ENCODE data around the gene NPLOC4. TPM values are rescaled to one million over a fixed set of nuclear protein-coding genes. Genes with fewer than 3 reads are reported as not detected.
A peak's percentile ranks its signal among the peaks of the same experiment; 100 is the strongest.

The NPLOC4 gene
- total and polyA plus RNA-seq, 2 of the 13 experiments (the other 11 are each of a cell fraction or from before 2014, with no cell fraction given): 57.0 to 97.0 TPM

DNA sequence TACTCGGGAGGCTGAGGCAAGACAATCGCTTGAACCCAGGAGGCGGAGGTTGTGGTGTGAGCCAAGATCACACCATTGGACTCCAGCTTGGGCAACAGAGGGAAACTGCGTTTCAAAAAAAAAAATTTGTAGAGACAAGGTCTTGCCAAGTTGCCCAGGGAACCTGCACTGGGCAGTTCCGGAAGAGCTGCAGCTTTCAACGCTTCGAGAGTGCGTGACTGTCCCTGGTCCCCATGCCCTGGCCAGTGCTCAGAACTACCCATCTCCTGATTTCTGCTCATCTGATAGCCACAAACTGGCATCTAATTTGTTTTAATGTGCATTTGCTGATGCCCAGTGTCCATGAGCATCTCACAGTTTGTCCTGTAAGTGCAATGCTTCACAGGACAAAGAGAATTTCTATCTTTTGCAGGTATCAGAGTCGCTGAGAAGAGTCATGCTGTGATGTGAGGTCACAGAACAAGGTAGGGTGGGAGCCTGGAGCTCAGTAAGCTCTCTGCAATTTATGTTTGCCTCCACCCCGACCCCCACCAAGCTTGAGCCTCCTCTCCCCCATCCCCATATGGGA, 128.2 kb downstream of the NPLOC4 start (continued):
- TF ChIP-seq MTERF4 (CRISPR knock-in tag; IDR thresholded peaks at IDR 0.05) (peak; percentile 57; the same call in 1 of the 2 replicates), ZNF564 (CRISPR knock-in tag; IDR thresholded peaks at IDR 0.05) (no peak), ZNF709 (CRISPR knock-in tag; IDR thresholded peaks at IDR 0.05) (no peak; the same call in 1 of the 2 replicates), PHB2 (IDR thresholded peaks at IDR 0.05; ENCODE audit: partially characterized antibody) (no peak), ZFYVE20 (CRISPR knock-in tag; IDR thresholded peaks at IDR 0.05; ENCODE audit: borderline replicate concordance, low read depth) (no peak), ZBTB44 (CRISPR knock-in tag; IDR thresholded peaks at IDR 0.05) (no peak), ZNF430 (CRISPR knock-in tag; IDR thresholded peaks at IDR 0.05) (0 out of 2 replicates have a peak, but pooled peaks have one; percentile 14), TARDBP (CRISPR knock-in tag; IDR thresholded peaks at IDR 0.05) (no peak), ZNF329 (CRISPR knock-in tag; IDR thresholded peaks at IDR 0.05; ENCODE audit: low read depth) (no peak), ZNF644 (CRISPR knock-in tag; IDR thresholded peaks at IDR 0.05; ENCODE audit: low read depth) (no peak), CREB1 (IDR thresholded peaks at IDR 0.05) (no peak), CREB1 (CRISPR knock-in tag; IDR thresholded peaks at IDR 0.05) (no peak), ZNF670 (CRISPR knock-in tag; IDR thresholded peaks at IDR 0.05; ENCODE audit: borderline replicate concordance) (no peak)
- TF ChIP-seq, protein P1, sequence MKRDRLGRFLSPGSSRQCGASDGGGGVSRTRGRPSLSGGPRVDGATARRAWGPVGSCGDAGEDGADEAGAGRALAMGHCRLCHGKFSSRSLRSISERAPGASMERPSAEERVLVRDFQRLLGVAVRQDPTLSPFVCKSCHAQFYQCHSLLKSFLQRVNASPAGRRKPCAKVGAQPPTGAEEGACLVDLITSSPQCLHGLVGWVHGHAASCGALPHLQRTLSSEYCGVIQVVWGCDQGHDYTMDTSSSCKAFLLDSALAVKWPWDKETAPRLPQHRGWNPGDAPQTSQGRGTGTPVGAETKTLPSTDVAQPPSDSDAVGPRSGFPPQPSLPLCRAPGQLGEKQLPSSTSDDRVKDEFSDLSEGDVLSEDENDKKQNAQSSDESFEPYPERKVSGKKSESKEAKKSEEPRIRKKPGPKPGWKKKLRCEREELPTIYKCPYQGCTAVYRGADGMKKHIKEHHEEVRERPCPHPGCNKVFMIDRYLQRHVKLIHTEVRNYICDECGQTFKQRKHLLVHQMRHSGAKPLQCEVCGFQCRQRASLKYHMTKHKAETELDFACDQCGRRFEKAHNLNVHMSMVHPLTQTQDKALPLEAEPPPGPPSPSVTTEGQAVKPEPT (CRISPR knock-in tag; IDR thresholded peaks at IDR 0.05; ENCODE audit: low read depth): no peak
- TF ChIP-seq, protein P2, sequence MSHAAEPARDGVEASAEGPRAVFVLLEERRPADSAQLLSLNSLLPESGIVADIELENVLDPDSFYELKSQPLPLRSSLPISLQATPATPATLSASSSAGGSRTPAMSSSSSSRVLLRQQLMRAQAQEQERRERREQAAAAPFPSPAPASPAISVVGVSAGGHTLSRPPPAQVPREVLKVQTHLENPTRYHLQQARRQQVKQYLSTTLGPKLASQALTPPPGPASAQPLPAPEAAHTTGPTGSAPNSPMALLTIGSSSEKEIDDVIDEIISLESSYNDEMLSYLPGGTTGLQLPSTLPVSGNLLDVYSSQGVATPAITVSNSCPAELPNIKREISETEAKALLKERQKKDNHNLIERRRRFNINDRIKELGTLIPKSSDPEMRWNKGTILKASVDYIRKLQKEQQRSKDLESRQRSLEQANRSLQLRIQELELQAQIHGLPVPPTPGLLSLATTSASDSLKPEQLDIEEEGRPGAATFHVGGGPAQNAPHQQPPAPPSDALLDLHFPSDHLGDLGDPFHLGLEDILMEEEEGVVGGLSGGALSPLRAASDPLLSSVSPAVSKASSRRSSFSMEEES (CRISPR knock-in tag; IDR thresholded peaks at IDR 0.05): no peak
- TF ChIP-seq, protein P3, sequence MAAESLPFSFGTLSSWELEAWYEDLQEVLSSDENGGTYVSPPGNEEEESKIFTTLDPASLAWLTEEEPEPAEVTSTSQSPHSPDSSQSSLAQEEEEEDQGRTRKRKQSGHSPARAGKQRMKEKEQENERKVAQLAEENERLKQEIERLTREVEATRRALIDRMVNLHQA (CRISPR knock-in tag; IDR thresholded peaks at IDR 0.05): no peak

Data from HepG2 (cell line).